Esophagus mucosa (tissue), 1 donor: Measurements from ENCODE around the gene ESR1. TPM values are rescaled to one million over a fixed set of nuclear protein-coding genes. Genes with fewer than 3 reads are reported as not detected.

Experiments
- ATAC-seq: fragments of 200-7000 bp; cut with Tn5 transposase; one replicate; pipeline ENCODE4 v1.9.1; 2020
- total RNA-seq: library from RNA; stranded (reverse); gene quantifications from one replicate; pipeline ENCODE4 v1.2.4, GENCODE V29; 2023
- donor health status: DM: yes; HTN: yes; CAD: no.

ESR1 gene
- total RNA-seq, 1 donor from 2014 or later, result 0.80 TPM

DNA sequence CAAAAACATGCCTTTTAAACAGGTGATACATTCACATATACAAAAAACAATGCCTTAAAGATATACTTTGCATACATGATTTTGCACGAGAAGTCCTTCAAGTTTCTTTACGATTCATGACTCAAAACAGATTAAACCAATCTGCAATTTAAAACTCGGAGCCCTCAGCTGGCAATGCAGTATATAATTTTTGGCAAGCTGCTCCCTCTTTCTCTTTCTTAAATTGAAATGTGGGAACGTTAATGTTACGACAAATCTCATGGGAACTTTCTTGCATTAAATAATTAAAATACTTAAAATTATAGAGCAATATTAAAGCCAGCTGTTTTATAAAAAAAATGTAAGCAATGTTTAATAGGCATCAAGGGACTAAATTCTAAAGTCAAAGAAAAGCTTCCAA, 334.6 kb downstream of the ESR1 start:
- ATAC-seq, result no peak

DNA sequence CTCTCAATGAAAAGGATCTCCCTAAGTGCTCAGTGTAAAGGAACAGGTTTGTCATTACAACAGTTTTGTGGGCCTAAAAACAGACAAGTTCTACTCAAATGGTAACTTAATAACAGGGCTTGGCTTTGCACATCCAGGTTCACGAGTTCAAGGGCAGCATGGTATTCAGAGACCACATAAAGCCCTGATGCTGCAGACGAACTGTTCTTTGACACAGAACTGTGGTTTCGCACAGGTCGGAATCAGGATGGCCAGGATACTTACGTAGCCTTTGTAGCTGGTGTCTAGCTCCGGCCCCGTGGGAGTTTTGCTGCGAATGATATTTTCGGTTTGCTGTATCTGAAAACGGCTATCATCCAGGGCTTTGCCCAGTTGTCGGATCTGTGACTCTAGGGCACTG, 335.9 kb downstream of the ESR1 start:
- no peak for ATAC-seq

DNA sequence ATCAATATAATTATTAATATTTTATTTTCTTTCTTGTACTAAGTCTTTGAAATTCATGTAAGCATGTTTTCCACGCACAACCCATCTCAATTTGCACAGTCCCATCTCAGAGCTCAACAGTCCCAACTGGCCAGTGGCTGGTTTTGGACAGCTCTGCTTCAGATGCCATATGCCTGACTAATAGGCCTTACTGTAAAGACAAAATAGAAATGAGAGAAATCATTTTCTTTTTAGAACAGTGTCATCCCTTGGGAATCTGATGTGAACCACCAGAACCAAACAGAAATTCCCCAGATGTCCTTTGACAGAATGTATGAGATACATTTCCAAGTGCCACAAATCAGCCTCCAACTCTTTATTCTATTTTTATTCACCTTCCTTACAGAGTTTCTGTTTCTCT, 338.9 kb downstream of the ESR1 start:
- ATAC-seq, result no peak

DNA sequence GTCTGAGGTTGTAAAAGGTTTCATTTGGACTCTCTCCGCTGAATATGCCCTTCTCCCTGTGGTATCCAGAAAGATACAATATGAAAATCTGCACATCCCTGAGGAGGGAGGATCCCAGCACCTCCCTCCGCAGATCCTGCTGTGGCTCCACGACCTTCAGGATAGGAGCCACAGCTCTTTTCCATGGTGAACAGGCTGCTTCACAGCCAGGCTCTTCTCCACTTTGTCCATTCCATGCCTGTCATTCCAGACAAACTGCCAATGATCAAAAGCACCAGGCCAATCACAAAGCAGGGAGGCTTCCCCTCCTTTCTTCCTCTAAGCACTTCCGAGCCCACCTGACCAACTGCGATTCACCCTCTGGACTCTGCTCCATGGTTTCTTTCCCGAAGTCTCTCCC, 339.8 kb downstream of the ESR1 start:
- ATAC-seq, result no peak

DNA sequence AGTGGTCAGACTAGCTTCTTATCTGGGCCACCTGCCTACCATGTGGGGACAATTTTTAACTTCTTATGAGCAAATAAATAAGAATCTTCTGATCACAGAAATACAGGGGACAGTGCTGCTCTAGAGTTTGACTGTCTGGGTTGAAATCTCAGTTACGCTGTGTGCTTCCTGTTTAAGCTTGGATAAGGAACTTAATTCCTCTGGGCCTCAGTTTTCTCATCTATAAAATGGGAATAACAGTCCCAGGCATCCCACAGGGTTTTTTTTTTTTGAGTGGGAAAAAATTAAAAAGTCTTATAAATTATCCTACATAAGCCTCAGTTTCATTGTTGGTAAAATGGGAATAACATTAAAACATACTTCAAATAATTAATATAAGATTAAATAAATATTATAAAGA, 340.9 kb downstream of the ESR1 start:
- no peak for ATAC-seq

DNA sequence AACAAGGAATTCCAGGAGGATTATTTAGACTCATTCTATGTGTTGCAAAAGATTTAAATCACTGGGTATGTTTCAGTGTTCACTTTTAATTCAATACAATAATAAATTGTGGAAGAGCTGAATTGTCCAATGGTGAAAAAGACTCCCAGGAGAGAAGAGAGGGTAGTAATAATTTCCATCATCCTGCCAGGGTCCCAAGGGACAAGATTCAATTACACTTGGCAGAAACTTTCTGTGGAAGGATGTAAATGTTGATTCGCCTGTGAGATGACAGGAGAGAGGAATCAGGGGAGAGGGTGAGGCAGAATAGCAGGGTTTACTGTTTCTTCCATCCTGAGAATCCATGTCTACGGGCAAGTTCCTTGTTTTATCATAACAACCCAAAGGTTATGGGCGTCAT, 342.7 kb downstream of the ESR1 start:
- ATAC-seq, result no peak

DNA sequence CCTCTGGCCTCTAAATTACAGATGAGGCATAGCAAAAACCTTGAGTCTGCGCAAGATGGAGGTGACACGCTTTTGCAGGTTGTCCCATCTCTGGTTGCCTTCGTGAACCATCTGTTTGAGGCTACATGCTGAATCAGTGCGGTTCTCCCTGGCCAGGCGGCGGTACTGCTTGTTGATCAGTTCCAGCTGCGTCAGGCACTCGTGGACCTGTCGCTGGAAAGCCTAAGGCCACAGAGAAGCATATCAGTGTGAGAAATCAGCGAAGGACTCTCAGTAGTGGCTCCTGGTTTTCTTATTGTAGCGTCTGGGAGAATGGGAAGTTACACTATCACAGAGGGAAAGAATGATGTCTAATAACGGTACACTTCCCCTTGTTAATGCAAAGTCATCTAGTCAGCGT, 344.4 kb downstream of the ESR1 start:
- ATAC-seq, result no peak

DNA sequence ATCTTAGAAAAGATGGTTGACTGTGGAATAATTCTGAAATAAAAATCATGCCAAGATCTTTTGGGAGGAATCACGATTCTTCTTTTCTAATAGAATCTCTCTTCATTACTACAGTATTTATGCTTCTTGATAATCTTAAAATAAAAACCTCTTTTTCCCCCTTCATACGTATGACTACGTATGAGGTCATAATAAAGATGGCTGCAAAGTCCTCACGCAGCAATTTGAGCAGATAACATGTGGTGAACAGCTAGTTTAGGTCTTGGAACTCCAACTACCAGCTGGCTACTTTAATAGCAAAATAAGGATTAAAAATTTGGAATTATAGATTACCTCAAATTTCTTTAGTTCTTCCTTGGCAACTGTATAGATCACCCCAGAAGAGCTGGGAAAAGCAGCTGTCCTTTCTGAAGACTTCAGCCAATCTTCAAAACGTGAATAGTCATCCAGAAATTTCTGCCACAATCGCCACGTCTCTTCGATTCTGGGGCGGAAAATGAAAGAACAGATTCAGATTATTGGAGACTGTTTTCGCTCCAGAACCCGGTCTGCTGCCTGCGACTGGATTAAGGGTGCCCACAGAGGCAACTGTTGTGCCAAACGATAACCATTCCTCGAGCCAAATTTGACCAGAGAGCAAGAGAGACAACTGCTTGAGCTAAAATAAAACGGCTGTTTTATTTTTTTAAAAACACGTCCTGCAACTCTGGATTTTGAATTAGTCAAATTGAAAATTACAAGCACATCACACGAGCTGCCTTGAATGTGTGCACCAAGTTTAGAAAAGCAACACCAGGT, 347.3 kb downstream of the ESR1 start:
- no peak for ATAC-seq

DNA sequence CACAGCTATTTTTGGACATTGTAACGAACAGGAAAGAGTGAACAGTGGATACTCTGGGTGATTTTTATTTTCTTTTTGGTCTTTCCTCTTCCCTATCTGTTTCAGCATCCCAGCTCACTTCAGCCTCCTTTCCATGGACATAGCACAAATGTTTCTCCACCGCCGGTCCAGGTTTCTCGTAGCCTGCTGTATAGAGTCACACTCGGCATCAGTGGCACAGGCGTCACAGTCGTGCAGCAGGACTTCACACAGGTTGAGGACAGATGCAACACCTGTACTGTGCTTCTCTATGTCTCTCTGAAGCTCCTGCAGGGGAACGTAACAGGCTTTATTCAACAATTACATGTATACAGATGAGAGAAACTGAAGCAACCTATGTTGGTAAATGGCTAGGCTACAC, 348.3 kb downstream of the ESR1 start:
- no peak for ATAC-seq

DNA sequence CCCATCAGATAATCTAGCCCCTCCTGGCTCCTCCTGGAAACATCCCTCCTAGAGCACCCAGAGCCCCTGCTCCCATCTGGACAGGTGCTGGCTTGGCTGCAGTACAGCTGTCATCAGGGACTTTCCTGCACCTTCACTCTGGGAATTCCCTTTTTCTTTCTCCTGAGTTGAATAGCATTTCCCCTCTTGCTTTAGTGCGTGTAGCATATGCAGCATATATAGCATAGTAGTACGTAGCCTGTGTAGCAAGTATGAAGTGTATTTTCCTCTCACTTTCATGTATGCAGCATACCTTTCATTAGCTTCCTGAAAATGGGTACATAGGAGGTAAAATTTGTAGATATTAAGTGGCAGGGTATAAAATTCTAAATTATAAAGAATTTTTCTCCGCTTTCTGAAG, 352.9 kb downstream of the ESR1 start:
- ATAC-seq, result no peak

DNA sequence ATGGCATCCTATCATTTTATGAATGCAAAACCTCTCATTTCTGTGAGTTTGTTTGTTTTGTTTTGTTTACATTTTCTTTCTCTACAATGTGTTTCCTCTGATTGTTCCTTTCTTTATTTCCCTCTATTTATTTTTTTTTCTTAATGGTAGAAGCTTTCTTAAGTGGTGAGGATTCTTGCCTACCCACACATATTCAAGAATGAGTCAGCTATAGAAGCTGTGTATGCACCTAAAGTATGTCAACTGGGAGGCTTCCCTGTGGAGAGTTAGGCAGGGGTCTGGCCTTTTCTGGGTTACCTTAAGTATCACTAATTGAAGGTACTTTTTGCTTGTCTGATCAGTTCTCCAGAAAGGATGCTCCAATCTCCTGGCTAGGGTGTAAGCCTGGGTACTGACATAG, 354.0 kb downstream of the ESR1 start:
- no peak for ATAC-seq

DNA sequence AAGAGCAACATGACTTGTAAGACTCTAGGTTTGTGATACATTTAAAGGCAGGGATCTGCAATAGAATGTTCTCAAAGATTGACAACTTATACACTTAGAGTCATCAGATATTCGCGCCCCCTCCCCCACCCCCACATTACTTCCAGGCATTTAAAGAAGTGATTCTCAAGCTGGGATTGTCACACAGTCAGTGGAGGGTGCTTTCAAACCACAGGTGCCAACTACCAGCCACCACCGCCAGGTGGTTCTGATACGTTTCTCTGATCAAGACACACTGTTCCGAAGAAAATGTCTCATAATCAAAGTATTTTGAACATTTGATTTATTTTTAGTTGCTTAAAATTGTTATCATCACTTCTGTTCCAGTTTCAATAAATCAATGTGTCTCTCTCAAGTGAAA, 357.5 kb downstream of the ESR1 start:
- ATAC-seq, result no peak

DNA sequence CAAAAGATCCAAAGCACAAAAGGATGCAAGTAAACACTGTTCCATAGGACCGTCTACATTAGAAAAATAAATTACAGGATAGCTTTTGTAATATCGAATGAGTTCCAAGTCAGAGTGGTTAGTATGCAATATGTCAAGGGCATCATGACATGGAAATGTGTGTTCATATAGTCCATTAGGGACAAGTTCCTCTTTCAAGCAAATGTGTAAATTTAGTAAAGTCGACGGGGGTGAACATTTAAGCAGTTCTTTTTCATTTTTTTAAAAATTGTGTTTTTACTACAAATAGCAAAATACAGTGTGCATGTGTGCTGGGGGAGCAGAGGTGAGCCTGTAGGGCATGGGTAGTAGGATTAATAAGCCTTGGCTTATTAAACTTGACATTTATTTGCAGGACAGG, 359.0 kb downstream of the ESR1 start:
- no peak for ATAC-seq

DNA sequence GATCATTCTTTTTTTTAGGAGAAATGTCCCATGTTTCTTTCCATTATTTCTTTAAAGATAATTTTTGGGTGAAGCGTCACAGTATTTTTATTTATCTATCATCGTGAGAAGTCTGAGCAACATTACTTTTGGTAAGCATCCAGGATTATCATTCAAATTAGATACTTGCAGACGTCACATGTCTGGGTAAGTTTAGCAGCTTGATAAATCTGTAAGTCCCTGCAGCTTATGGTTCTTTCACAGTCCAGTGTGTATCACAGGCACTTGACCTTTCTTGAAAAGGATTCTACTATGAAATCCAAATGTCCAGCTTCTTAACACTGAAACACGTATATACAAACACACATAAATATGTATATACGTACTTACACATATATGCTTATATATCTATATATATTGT, 359.4 kb downstream of the ESR1 start:
- no peak for ATAC-seq

DNA sequence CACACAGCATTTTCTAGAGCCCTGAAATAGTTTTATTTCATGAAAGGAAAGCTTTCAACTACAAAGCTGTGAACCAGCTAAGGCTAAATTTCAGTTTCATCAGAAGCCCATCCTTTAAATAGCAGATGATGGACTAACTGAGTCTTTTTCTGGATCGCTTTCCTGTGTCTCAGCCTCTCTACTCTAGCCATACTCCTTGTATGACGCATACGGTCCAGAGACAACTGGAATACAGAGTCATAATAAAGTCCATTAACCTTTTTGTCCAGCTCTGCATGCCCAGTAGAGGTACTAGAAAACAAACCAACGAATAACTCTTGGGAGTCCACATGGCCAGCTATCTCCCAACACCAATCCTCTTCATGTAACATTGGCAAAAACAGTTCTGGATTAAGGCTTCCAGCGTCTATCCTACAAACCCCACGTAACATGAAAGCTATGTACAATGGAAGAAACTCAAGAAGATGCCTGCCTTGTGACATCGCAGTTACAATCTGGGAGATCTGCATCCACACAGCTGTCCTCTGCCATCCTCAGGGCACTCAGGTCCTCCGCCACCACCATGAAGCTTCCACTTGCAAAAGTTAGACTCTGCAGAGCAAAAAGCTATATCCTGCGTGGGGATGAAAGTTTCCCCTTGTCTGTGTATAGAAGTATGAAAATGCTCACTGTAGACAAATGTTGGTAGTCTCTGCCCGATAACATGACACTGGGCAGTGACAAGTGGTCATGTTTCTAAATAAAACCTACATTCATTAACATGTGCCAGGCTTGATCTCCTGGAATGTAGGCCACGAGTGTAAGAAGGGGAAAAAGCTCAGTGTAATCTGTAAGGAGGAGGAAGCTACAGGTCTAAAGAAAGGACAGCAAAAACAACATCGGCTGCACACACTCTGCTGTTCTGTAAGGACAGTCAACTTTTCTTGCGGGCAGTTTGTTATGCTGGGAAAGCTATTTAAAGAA, 360.4 kb downstream of the ESR1 start:
- no peak for ATAC-seq

DNA sequence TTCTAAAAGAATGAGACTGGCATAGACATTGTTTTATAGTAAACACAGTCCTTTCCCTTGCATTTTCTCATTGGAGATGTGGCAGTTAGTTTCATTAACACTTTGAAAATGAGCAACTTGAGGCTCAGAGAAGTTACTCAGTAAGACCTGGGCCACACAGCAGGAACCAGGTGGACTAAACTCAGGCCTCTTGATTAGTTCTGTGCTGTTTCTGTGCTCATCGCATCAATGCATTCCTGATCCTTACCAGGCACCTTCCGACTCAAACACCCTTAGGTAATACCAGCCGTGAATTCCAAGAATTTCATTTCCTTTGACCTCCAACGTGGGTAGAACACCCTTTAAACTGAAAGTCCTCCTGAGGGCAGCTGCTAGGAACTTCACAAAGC, 362.8 kb downstream of the ESR1 start:
- no peak for ATAC-seq

DNA sequence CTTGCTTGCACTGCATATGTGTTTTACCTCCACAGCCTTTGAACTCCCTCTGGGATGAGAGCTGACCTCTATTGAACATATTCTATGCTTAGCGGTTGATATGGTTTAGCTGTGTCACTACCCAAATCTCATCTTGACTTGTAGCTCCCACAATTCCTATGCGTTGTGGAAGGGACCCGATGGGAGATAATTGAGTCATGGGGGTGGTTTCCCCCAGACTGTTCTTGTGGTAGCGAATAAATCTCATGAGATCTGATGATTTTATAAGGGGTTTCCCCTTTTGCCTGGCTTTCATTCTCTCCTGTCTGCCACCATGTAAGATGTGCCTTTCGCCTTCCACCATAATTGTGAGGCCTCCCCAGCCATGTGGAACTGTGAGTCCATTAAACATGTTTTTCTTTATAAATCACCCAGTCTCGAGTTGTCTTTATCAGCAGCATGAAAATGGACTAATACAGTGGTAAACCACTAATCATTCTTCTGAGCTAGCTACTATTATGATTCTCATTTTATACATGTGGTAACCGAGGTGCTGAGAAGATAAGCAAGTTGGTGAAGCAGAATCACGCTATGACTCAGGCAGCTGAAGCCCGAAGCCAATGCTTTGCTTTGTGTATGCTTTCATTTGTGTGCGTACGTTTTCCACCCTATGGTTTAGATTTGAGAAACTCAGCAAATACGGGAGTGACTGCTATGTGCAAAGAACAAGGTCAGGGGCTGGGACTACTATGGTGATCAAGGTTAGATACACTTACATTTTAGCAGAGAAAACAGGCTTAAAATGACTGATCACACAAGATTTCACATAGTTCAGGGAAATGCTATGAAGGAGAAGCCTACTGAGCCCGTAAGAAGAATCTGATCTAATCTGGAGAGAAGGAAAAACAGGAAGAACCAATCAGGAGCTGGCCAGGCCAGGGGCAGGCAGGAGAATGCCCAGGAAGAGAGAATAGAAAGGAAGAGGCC, 363.5 kb downstream of the ESR1 start:
- ATAC-seq, result no peak

DNA sequence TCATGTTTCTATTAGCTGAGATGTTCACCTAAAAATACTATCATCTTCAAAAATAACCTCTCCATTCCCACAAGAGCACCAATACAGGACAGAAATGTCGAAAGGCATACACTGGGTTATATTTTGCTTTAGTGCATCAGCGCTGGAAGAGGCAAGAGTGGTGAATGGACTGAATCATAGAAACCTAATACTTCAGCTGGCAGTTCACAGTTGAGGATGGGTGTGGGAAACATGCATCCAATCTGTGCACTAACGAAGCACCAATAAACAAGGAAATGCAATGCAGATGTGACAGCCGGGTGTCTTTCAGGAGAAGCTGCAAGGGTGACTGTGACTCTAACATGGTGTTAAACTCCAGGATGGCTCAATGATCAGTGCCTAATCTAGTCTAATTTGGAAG, 365.8 kb downstream of the ESR1 start:
- no peak for ATAC-seq

DNA sequence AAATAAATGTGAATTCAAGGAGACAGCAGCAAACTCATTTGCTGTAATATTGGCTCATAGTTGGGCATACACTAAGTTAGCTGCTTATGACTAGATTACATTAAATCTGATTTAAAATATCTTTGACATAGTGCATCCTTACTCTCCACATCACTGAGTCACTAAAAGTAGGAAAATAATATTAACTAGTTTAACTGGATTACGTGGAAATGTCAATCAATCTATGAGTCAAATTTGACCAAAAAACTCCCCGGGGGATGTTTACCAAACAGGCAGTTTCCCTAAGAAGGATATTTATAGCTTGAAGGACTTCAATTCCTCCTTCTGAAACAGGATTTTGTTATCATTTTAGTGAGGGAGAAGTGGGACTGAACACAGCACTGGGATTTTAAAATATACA, 366.5 kb downstream of the ESR1 start:
- no peak for ATAC-seq

DNA sequence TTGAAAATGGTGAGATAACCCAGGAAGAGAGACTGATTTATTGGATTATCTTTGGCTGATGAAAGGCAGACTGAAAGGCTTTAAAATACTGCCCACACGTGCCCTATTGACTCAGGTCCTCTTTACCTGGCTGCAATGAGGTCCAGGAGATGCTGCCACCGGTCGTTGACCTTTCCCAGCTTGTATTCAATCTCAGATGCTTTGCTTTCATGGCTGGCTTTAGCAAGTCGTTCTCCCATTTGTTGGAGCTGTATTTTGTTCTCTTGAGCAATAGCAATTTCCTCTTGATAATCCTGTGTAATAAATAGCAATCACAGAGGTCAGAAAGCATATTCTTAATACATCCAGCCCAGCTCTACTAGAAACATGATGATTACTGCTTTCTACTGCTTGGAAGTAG, 368.8 kb downstream of the ESR1 start:
- no peak for ATAC-seq
